ENCODE data around the gene SKA1.
"Not testable (repeated sequence)": the region's sequence is repeated elsewhere in the genome, so short reads cannot be mapped to it uniquely, and the experiment has no call there.

Gene SKA1

GRCh38 chr18:50429207-50429948, 54.5 kb downstream of the SKA1 start:
- no peak for DNase-seq (ENCODE audit: low read depth)

- no peak for DNase-seq (ENCODE audit: low read depth)
Measured at GRCh38 chr18:50432915-50433314, 58.1 kb downstream of the SKA1 start.

- not testable (repeated sequence) for DNase-seq (ENCODE audit: low read depth)
Measured at GRCh38 chr18:50436742-50437141, 61.9 kb downstream of the SKA1 start.

- DNase-seq (ENCODE audit: low read depth): no peak
Measured at GRCh38 chr18:50439460-50440015, 64.7 kb downstream of the SKA1 start.

GRCh38 chr18:50441016-50441415, 66.2 kb downstream of the SKA1 start:
- no peak for DNase-seq (ENCODE audit: low read depth)

- DNase-seq (ENCODE audit: low read depth): no peak
Measured at GRCh38 chr18:50441501-50441900, 66.7 kb downstream of the SKA1 start.

All from T follicular helper cell (primary cell).